NCI-H1436 (cell line): ENCODE data around the gene PLA2G2C.
"Not testable (repeated sequence)": the region's sequence is repeated elsewhere in the genome, so short reads cannot be mapped to it uniquely, and the experiment has no call there.

Experiments used
- DNase-seq: peaks from one replicate; lab custom pipeline; 2025; lab: John Stamatoyannopoulos, UW

PLA2G2C gene

GRCh38 chr1:20130518-20130917, 55.8 kb downstream of the PLA2G2C start:
- not testable (repeated sequence) for DNase-seq

- no peak for DNase-seq
These were observed 59.4 kb downstream of the PLA2G2C start for GRCh38 chr1:20126806-20127440.

- no peak for DNase-seq
These were observed 60.1 kb downstream of the PLA2G2C start for GRCh38 chr1:20126041-20126805.

DNA sequence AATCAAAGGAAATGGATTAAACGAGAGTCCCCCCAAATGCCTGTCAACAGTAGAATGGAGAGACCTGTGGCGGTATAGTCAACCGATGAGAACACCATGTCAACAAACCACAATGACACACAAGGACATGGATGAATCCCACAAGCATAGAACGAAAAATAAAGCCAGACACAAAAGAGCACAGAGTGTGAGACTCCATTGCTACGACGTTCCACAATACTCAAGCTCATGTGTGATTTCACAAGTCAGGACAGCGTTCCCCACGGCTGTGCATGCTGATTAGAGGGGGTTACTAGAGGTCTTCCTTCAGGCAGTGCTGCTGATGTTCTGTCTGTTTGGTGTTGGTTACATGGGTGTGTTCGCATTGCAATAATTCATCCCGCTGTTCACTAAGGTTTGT, 61.2 kb downstream of the PLA2G2C start:
- no peak for DNase-seq

- no peak for DNase-seq
These were observed 61.8 kb downstream of the PLA2G2C start for GRCh38 chr1:20124456-20125057.

- no peak for DNase-seq
These were observed 62.4 kb downstream of the PLA2G2C start for GRCh38 chr1:20123722-20124455.

GRCh38 chr1:20120796-20121195, 65.5 kb downstream of the PLA2G2C start:
- no peak for DNase-seq

DNA sequence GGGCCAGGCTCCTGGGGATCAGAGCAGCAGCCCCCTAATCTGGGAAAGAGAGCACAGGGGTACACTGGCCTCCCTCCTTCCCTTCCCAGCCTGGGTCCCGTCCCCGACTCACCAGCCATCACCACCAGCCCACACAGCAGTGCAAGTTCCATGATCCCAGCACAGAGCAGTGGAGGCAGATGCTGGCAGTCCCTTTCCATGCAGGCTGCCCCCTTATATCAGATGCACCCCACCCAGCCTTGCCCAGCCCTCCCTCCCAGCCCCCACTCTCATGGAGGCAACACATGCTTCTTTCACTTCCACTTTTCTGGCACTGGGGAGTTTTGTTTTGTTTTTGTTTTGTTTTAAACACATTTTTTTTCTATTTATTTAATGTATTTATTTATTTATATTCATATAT, 67.0 kb downstream of the PLA2G2C start, which contains the start of gene PLA2G2D:
Gene PLA2G2D, minus strand, starts transcription at position 190 of the 400 bp plus-strand sequence. Its CDS starts 38 bp downstream, at position 152.
- DNase-seq, result no peak

DNA sequence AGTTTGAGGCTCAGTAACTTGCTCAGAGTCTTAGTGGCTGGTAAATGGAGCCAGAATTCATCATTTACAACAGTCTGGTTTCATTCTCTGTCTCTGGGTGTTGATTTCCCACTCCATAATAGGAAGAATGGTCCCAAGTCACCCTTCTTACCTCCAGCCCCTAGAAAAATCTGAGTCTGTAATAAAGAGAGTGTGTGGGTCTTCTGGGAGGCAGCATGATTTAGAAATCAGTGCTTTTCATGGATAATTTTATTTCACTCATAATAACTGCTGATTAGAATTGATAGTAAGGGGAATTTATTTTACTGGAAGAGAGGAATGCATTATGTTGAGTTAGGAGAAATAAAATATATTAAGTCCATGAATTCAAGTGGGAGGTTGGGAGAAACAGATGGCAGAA, 69.1 kb downstream of the PLA2G2C start:
- no peak for DNase-seq

GRCh38 chr1:20115916-20116315, 70.4 kb downstream of the PLA2G2C start:
- DNase-seq, result no peak

GRCh38 chr1:20115479-20115878, 70.8 kb downstream of the PLA2G2C start:
- DNase-seq, result no peak

DNA sequence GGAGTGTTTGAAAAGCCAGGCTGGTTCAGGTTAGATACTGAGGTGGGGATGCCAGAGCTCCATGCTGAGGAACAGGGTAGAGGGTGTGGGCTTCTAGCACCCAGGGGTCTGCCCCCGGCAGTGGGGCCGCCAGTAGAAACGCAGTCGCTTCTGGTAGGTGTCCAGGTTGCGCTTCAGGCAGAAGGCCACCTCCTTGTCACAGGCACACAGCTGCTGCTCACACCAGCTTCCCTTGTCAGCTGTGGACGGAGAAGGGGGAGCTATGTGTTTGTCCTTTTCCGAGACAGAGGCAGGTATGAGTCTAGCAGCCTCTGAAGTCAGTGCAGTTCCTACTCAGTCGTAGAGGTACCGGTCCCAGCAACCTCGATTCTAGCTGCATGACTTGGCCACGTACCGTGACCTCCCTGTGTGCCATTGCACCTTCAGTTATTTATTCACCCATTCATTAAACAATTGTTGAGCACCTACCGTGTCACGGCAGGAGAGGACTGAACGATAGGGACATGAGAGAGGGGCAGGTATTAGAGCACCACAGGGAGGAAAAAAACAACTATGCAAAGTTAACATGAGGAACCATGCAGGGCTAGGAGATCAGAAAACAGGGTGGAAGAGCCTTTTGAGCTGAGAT, 72.2 kb downstream of the PLA2G2C start:
- no peak for DNase-seq
